HepG2 (cell line): ENCODE results near the gene MAP3K14. TPM values are rescaled to one million over a fixed set of nuclear protein-coding genes. Genes with fewer than 3 reads are reported as not detected.

Experiments used
- CENPX ChIP-seq: sonication (generic); formaldehyde crosslinking; IDR thresholded peaks from 2 replicates; pipeline ENCODE4 v1.9.0; 2021; ENCODE audit warnings: mild to moderate bottlenecking, missing genetic modification reagents, moderate library complexity
- DNMT3B ChIP-seq: conservative IDR thresholded peaks from 2 replicates; pipeline ENCODE4 v1.6.1; 2016; ENCODE audit warnings: missing biosample characterization, control low read depth
- HNRNPL ChIP-seq: fragments of 200-400 bp; formaldehyde crosslinking; IDR thresholded peaks from 2 replicates; pipeline ENCODE4 v1.6.1; 2017; ENCODE audit warnings: mild to moderate bottlenecking, low read depth, low read length
- MAF1 ChIP-seq: sonication (generic); formaldehyde crosslinking; IDR thresholded peaks from 2 replicates; pipeline ENCODE4 v1.5.0; 2020; ENCODE audit warnings: missing genetic modification reagents, borderline replicate concordance
- MTA1 ChIP-seq: sonication (generic); formaldehyde crosslinking; IDR thresholded peaks from 2 replicates; pipeline ENCODE4 v1.4.0; 2020; ENCODE audit warnings: missing genetic modification reagents, mild to moderate bottlenecking, borderline replicate concordance
- NR1H2 ChIP-seq: sonication (generic); formaldehyde crosslinking; IDR thresholded peaks from 2 replicates; pipeline ENCODE4 v1.8.1; 2022; ENCODE audit warnings: low read depth, missing genetic modification reagents, borderline replicate concordance
- PITX1 ChIP-seq: sonication (generic); formaldehyde crosslinking; IDR thresholded peaks from 2 replicates; pipeline ENCODE4 v1.5.1; 2020; ENCODE audit warnings: mild to moderate bottlenecking, missing genetic modification reagents
- RBFOX2 ChIP-seq: fragments of 200-400 bp; formaldehyde crosslinking; IDR thresholded peaks from 2 replicates; pipeline ENCODE4 v1.6.1; 2017; ENCODE audit warnings: low read depth, mild to moderate bottlenecking, low read length
- SMAD9 ChIP-seq: sonication (generic); formaldehyde crosslinking; IDR thresholded peaks from 2 replicates; pipeline ENCODE4 v1.5.1; 2020; ENCODE audit warnings: mild to moderate bottlenecking, missing genetic modification reagents
- TEAD3 ChIP-seq: optimal IDR thresholded peaks from 2 replicates; pipeline ENCODE3; 2016; ENCODE audit warnings: borderline replicate concordance
- ZNF101 ChIP-seq: sonication (generic); formaldehyde crosslinking; IDR thresholded peaks from 2 replicates; pipeline ENCODE4 v1.4.0; 2020; ENCODE audit warnings: mild to moderate bottlenecking, low read depth, missing genetic modification reagents, borderline replicate concordance
- ZNF282 ChIP-seq: fragments of 450-650 bp; IDR thresholded peaks from 2 replicates; pipeline ENCODE4 v1.6.1; 2018; ENCODE audit not compliant: partially characterized antibody
- ZNF318 ChIP-seq: sonication (generic); formaldehyde crosslinking; IDR thresholded peaks from 2 replicates; pipeline ENCODE4 v1.4.0; 2020; ENCODE audit warnings: mild to moderate bottlenecking, missing genetic modification reagents
- ZNF333 ChIP-seq: sonication (generic); formaldehyde crosslinking; IDR thresholded peaks from 2 replicates; pipeline ENCODE4 v1.4.0; 2020; ENCODE audit warnings: mild to moderate bottlenecking, missing genetic modification reagents, borderline replicate concordance
- ZNF367 ChIP-seq: sonication (generic); formaldehyde crosslinking; IDR thresholded peaks from 2 replicates; pipeline ENCODE4 v1.4.0; 2020; ENCODE audit warnings: missing genetic modification reagents, borderline replicate concordance
- ZNF572 ChIP-seq: sonication (generic); formaldehyde crosslinking; IDR thresholded peaks from 2 replicates; pipeline ENCODE4 v1.5.1; 2020; ENCODE audit warnings: mild to moderate bottlenecking, missing genetic modification reagents
- ZNF605 ChIP-seq: sonication (generic); formaldehyde crosslinking; IDR thresholded peaks from 2 replicates; pipeline ENCODE4 v1.8.0; 2022; ENCODE audit warnings: mild to moderate bottlenecking, missing genetic modification reagents
- ZNF800 ChIP-seq: sonication (generic); formaldehyde crosslinking; IDR thresholded peaks from 2 replicates; pipeline ENCODE4 v1.4.0; 2020; ENCODE audit warnings: missing genetic modification reagents
- ZSCAN25 ChIP-seq: sonication (generic); formaldehyde crosslinking; IDR thresholded peaks from 2 replicates; pipeline ENCODE4 v1.8.0; 2022; ENCODE audit warnings: mild to moderate bottlenecking, missing genetic modification reagents
- ZSCAN31 ChIP-seq: sonication (generic); formaldehyde crosslinking; IDR thresholded peaks from 2 replicates; pipeline ENCODE4 v1.5.0; 2020; ENCODE audit warnings: low read depth, mild to moderate bottlenecking, missing genetic modification reagents
- polyA plus RNA-seq, 8 experiments: library from polyadenylated mRNA; depleted of rRNA in 3 of 8; stranded (reverse) in 7 of 8; unstranded in 1 of 8; fragments of >200 nt; fragmentation: Illumina TruSeq in 4 of 8; extraction: Trizol in 4 of 8; gene quantifications; 2 replicates each; pipeline versions ENCODE4 v1.2.1 to v1.2.3, GENCODE V29; 2011 to 2016; ENCODE audit warnings: low read depth in 4 of 8, missing spikeins in 1 of 8, mixed read lengths in 1 of 8; ENCODE audit not compliant: insufficient read depth in 1 of 8
- total RNA-seq, 5 experiments: library from RNA; depleted of rRNA; stranded (reverse); fragments of >200 nt; fragmentation: Illumina TruSeq; extraction: Trizol; gene quantifications; 2 replicates each; pipeline ENCODE4 v1.2.3, GENCODE V29; 2016; ENCODE audit warnings: low read depth in 1 of 5

Gene MAP3K14
- total and polyA plus RNA-seq, 2 of the 13 experiments (the other 11 are each of a cell fraction or from before 2014, with no cell fraction given): 2.6 TPM

GRCh38 chr17:45248132-45248957 lies 68.5 kb downstream of the MAP3K14 start (continued):
- TF ChIP-seq ZNF318 (CRISPR knock-in tag) (0 out of 2 replicates have a peak, but pooled peaks have one; percentile 10), ZNF101 (no peak), HNRNPL (peak; percentile 83), ZSCAN25 (CRISPR knock-in tag) (0 out of 2 replicates have a peak, but pooled peaks have one; percentile 0), ZNF605 (CRISPR knock-in tag) (0 out of 2 replicates have a peak, but pooled peaks have one; percentile 26), ZNF800 (CRISPR knock-in tag) (peak; percentile 86), ZNF282 (no peak), ZNF572 (no peak), NR1H2 (no peak), ZNF367 (CRISPR knock-in tag) (no peak), MAF1 (CRISPR knock-in tag) (no peak), ZNF333 (CRISPR knock-in tag) (no peak), MTA1 (peak; percentile 46; the same call in 1 of the 2 replicates), RBFOX2 (0 out of 2 replicates have a peak, but pooled peaks have one; percentile 1), DNMT3B (CRISPR knock-in tag) (0 out of 2 replicates have a peak, but pooled peaks have one; percentile 10), SMAD9 (peak; percentile 18; the same call in 1 of the 2 replicates), TEAD3 (CRISPR knock-in tag) (no peak), CENPX (CRISPR knock-in tag) (no peak), ZSCAN31 (CRISPR knock-in tag) (0 out of 2 replicates have a peak, but pooled peaks have one; percentile 42), PITX1 (CRISPR knock-in tag) (0 out of 2 replicates have a peak, but pooled peaks have one; percentile 26)
